GM23248 (cell line): ENCODE measurements around the gene POLR3A. TPM values are rescaled to one million over a fixed set of nuclear protein-coding genes. Genes with fewer than 3 reads are reported as not detected.

Experiments
- DNase-seq: peaks from one replicate; pipeline ENCODE4 v3.0.0-alpha.2; 2015
- H2AFZ ChIP-seq: fragments of 200-600 bp; sonication (generic); 2 replicates; pipeline ENCODE4 v1.6.1; 2016; ENCODE audit warnings: antibody characterized with exemption
- H3F3A ChIP-seq: fragments of 200-600 bp; sonication (generic); 2 replicates; pipeline ENCODE4 v1.6.1; 2016; ENCODE audit warnings: mild to moderate bottlenecking, antibody characterized with exemption, mixed run types; ENCODE audit not compliant: insufficient read depth
- H3K27ac ChIP-seq: fragments of 200-600 bp; sonication (generic); 2 replicates; pipeline ENCODE4 v1.5.1; 2016; ENCODE audit warnings: mild to moderate bottlenecking
- H3K27me3 ChIP-seq: fragments of 200-600 bp; sonication (generic); replicated peaks from 2 replicates; pipeline ENCODE4 v1.6.1; 2016; ENCODE audit warnings: mild to moderate bottlenecking; ENCODE audit not compliant: insufficient read depth
- H3K36me3 ChIP-seq: fragments of 200-600 bp; sonication (generic); 2 replicates; pipeline ENCODE4 v1.6.1; 2016; ENCODE audit warnings: low read depth, mild to moderate bottlenecking
- H3K4me1 ChIP-seq: fragments of 200-600 bp; sonication (generic); 2 replicates; pipeline ENCODE4 v1.6.1; 2016; ENCODE audit warnings: mild to moderate bottlenecking; ENCODE audit not compliant: insufficient read depth
- H3K4me2 ChIP-seq: fragments of 200-600 bp; sonication (generic); one replicate; pipeline ENCODE4 v1.6.1; 2016; ENCODE audit warnings: mild to moderate bottlenecking; ENCODE audit not compliant: unreplicated experiment
- H3K4me3 ChIP-seq: fragments of 200-600 bp; sonication (generic); 2 replicates; pipeline ENCODE4 v1.5.1; 2016; ENCODE audit warnings: mild to moderate bottlenecking
- H3K79me2 ChIP-seq: fragments of 200-600 bp; sonication (generic); 2 replicates; pipeline ENCODE4 v1.6.1; 2016; ENCODE audit warnings: mild to moderate bottlenecking; ENCODE audit not compliant: insufficient read depth
- H3K9ac ChIP-seq: fragments of 200-600 bp; sonication (generic); 2 replicates; pipeline ENCODE4 v1.6.1; 2016; ENCODE audit warnings: mild to moderate bottlenecking
- H3K9me2 ChIP-seq: fragments of 200-600 bp; sonication (generic); 2 replicates; pipeline ENCODE4 v1.6.1; 2016; ENCODE audit warnings: mixed run types, mild to moderate bottlenecking, moderate library complexity; ENCODE audit not compliant: insufficient read depth
- H3K9me3 ChIP-seq: fragments of 200-600 bp; sonication (generic); one replicate; pipeline ENCODE4 v1.6.1; 2017; ENCODE audit warnings: low read depth
- H4K20me1 ChIP-seq: fragments of 200-600 bp; sonication (generic); 2 replicates; pipeline ENCODE4 v1.6.0; 2016; ENCODE audit not compliant: insufficient read depth
- EZH2 ChIP-seq: fragments of 200-600 bp; sonication (generic); IDR thresholded peaks from 2 replicates; pipeline ENCODE4 v1.6.1; 2018; ENCODE audit warnings: antibody characterized with exemption, mild to moderate bottlenecking; ENCODE audit not compliant: insufficient read depth, poor library complexity, severe bottlenecking
- EZH2phosphoT487 ChIP-seq: fragments of 200-600 bp; sonication (generic); IDR thresholded peaks from 2 replicates; pipeline ENCODE4 v1.6.1; 2018; ENCODE audit warnings: antibody characterized with exemption, moderate library complexity, mild to moderate bottlenecking, low read depth; ENCODE audit not compliant: insufficient read depth
- WGBS, 2 experiments: methylation state at CpG; one replicate each; pipeline ENCODE4 v1.1.6; 2015 to 2017; ENCODE audit warnings: low lambda C conversion rate in 2 of 2, low coverage in 1 of 2; ENCODE audit errors: missing lambda C conversion rate in 2 of 2; 5-methylcytosine and 5-hydroxymethylcytosine counted together
- in situ Hi-C: fragments of 300-500 bp; cut with MboI; formaldehyde crosslinking; loops from 2 replicates; pipeline ENCODE4 v1.15.0; 2020
- polyA plus RNA-seq: library from polyadenylated mRNA; unstranded; fragments of >200 nt; fragmentation: Nextera tagmentation; extraction: Ambion mirVana; gene quantifications from 2 replicates; pipeline ENCODE4 v1.2.1, GENCODE V29; 2016
- total RNA-seq: library from RNA; depleted of rRNA; stranded (reverse); fragments of >200 nt; shearing (Covaris generic); gene quantifications from 2 replicates; pipeline ENCODE4 v1.2.3, GENCODE V29; 2014

POLR3A gene
- total and polyA plus RNA-seq, 2 experiments from 2014 or later: 9.2 to 12.8 TPM

DNA sequence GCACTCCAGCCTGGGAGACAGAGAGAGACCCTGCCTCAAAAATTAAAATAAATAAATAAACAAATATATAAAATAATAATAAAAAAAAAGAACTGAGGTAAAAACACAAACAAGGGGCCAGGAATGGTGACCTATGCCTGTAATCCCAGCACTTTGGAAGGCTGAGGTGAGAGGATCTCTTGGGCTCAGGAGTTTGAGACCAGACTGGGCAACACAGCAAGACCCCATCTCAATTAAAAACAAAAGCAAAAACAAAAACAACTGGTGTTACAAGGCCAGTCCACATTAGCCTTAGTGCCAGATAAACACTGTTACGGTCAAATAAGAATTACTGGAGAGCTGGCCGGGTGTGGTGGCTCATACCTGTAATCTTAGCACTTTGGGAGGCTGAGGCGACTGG is 5.6 kb downstream of the POLR3A start:
- Histone ChIP-seq H3K4me1 (peaks cover 30% of the 10 kb centered on the region), H3K36me3 (peaks cover 59% of the 10 kb centered on the region), H3K79me2 (peaks cover 24% of the 10 kb centered on the region), H2AFZ (no peak overlapping the region), H4K20me1 (no peaks in the 10 kb centered on the region), H3K27ac (no peak overlapping the region), H3K4me2 (no peak overlapping the region), H3K9me2 (no peaks in the 10 kb centered on the region), H3K9ac (no peak overlapping the region), H3K4me3 (no peak overlapping the region), H3F3A (peaks cover 38% of the 10 kb centered on the region), H3K27me3 (no peaks in the 10 kb centered on the region), H3K9me3 (no peaks in the 10 kb centered on the region)
- in situ Hi-C loops: no loop called here
- 93 to 97% methylated on average over 3 of the region's 3 CpGs for WGBS, 2 experiments
- TF ChIP-seq EZH2phosphoT487 (no peak), EZH2 (no peak)
- no peak for DNase-seq

- no peak for DNase-seq
- peaks cover 14% of the 10 kb centered on the region for H3F3A ChIP-seq
- no peak overlapping the region for H3K27ac ChIP-seq
- no peak overlapping the region for H3K4me2 ChIP-seq
- H4K20me1 ChIP-seq: no peaks in the 10 kb centered on the region
- no peaks in the 10 kb centered on the region for H3K9me3 ChIP-seq
- no peak for TF ChIP-seq EZH2phosphoT487
- TF ChIP-seq EZH2: no peak
- H3K27me3 ChIP-seq: no peaks in the 10 kb centered on the region
- WGBS, 2 experiments: 94 to 98% methylated on average over 2 of the region's 2 CpGs
- no peak overlapping the region for H3K9ac ChIP-seq
- peaks cover 12% of the 10 kb centered on the region for H3K4me1 ChIP-seq
- peaks cover 76% of the 10 kb centered on the region for H3K36me3 ChIP-seq
- H2AFZ ChIP-seq: no peak overlapping the region
- no peak overlapping the region for H3K4me3 ChIP-seq
- no peaks in the 10 kb centered on the region; the same call in 1 of the 2 replicates for H3K79me2 ChIP-seq
- in situ Hi-C loops: no loop called here
- no peaks in the 10 kb centered on the region for H3K9me2 ChIP-seq
Observed at GRCh38 chr10:78021201-78021600, 8.1 kb downstream of the POLR3A start.

- no peaks in the 10 kb centered on the region for H3K79me2 ChIP-seq
- H3F3A ChIP-seq: no peaks in the 10 kb centered on the region
- H4K20me1 ChIP-seq: no peaks in the 10 kb centered on the region
- H3K9me2 ChIP-seq: no peaks in the 10 kb centered on the region
- no peaks in the 10 kb centered on the region for H3K4me1 ChIP-seq
- H3K9me3 ChIP-seq: no peaks in the 10 kb centered on the region
- peaks cover 82% of the 10 kb centered on the region for H3K36me3 ChIP-seq
- no peak overlapping the region for H3K27ac ChIP-seq
- H3K4me3 ChIP-seq: no peak overlapping the region
- WGBS, 2 experiments: 86 to 87% methylated on average over 3 of the region's 3 CpGs
- H3K27me3 ChIP-seq: no peaks in the 10 kb centered on the region
- no peak for DNase-seq
- no peak overlapping the region for H3K9ac ChIP-seq
- no peak overlapping the region for H3K4me2 ChIP-seq
- H2AFZ ChIP-seq: no peak overlapping the region
- in situ Hi-C loops: no loop called here
- TF ChIP-seq EZH2: no peak
- no peak for TF ChIP-seq EZH2phosphoT487
Observed at GRCh38 chr10:78019264-78019663, 10.1 kb downstream of the POLR3A start.

DNA sequence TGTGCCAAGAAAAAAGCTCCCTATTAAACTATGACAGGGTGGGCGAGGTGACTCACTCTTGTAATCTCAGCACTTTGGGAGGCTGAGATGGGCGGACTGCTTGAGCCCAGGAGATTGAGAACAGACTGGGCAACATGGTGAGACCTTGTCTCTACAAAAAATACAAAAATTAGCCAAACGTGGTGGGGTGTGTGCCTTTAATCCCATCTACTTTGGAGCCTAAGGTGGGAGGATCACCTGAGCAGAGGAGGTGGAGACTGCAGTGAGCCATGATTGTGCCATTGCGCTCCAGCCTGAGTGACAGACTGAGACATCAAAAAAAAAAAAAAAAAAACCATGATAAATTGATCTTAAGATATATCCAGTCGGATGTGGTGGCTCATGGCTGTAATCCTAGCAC is 11.5 kb downstream of the POLR3A start:
- TF ChIP-seq EZH2 (no peak), EZH2phosphoT487 (no peak)
- Histone ChIP-seq H3K9ac (no peak overlapping the region), H3K4me1 (no peaks in the 10 kb centered on the region), H3F3A (no peaks in the 10 kb centered on the region), H3K27ac (no peak overlapping the region), H3K36me3 (peaks cover 83% of the 10 kb centered on the region), H3K4me3 (no peak overlapping the region), H2AFZ (no peak overlapping the region), H3K27me3 (no peaks in the 10 kb centered on the region), H3K9me2 (no peaks in the 10 kb centered on the region), H4K20me1 (no peaks in the 10 kb centered on the region), H3K79me2 (no peaks in the 10 kb centered on the region), H3K4me2 (no peak overlapping the region), H3K9me3 (no peaks in the 10 kb centered on the region)
- 83 to 84% methylated on average over 5 of the region's 5 CpGs for WGBS, 2 experiments
- no peak for DNase-seq
- in situ Hi-C loops: no loop called here

- Histone ChIP-seq H3K36me3 (peaks cover 83% of the 10 kb centered on the region), H3K4me2 (no peak overlapping the region), H3K9me3 (no peaks in the 10 kb centered on the region), H3F3A (no peaks in the 10 kb centered on the region), H3K27me3 (no peaks in the 10 kb centered on the region), H3K9ac (no peak overlapping the region), H3K27ac (no peak overlapping the region), H3K4me1 (no peaks in the 10 kb centered on the region), H3K79me2 (no peaks in the 10 kb centered on the region; the same call in 1 of the 2 replicates), H2AFZ (no peak overlapping the region), H3K9me2 (no peaks in the 10 kb centered on the region), H4K20me1 (no peaks in the 10 kb centered on the region), H3K4me3 (no peak overlapping the region)
- no peak for DNase-seq
- 97 to 99% methylated on average over 5 of the region's 5 CpGs for WGBS, 2 experiments
- in situ Hi-C loops: no loop called here
- TF ChIP-seq EZH2: no peak
- no peak for TF ChIP-seq EZH2phosphoT487
Observed at GRCh38 chr10:78015546-78015945, 13.8 kb downstream of the POLR3A start.
